Measurements from ENCODE around the gene HIPK4. TPM values are rescaled to one million over a fixed set of nuclear protein-coding genes. Genes with fewer than 3 reads are reported as not detected.
A peak's percentile ranks its signal among the peaks of the same experiment; 100 is the strongest.

HIPK4 gene
- total and polyA plus RNA-seq, 2 of the 4 experiments (the other 2 are of a cell fraction) = 0.12 to 0.18 TPM

- H2BK20ac ChIP-seq (ENCODE audit: low read depth, low read length) = 0 out of 2 replicates have a peak overlapping the region, but pooled peaks have one; percentile 5
- peak overlapping the region; percentile 8 for H2AK9ac ChIP-seq (replicated peaks; ENCODE audit: low read depth, low read length, poor library complexity)
- peaks cover 2% of the 10 kb centered on the region; the same call in 1 of the 2 replicates for H3K4me1 ChIP-seq (ENCODE audit: control insufficient read depth, insufficient read depth, low read length)
- H3K27me3 ChIP-seq (ENCODE audit: control insufficient read depth, insufficient read depth, low read length) = no peaks in the 10 kb centered on the region
- in situ Hi-C loops (cut with MboI; ENCODE audit: low sequenced_read_pairs) (no loop called here), intact Hi-C loops (cut with micrococcal nuclease) (loop anchor here (5.0 to 10.0 kb wide), 2 partner anchors 118 to 224 kb away; no protein-coding TSS in a partner anchor), dilution Hi-C loops (cut with HindIII; ENCODE audit: low sequenced_read_pairs, unreplicated experiment) (no loop called here)
- H4K20me1 ChIP-seq (ENCODE audit: insufficient read depth, low read length) = peaks cover 10% of the 10 kb centered on the region
- no peak overlapping the region for H2BK120ac ChIP-seq (ENCODE audit: low read depth, low read length)
- peak overlapping the region; percentile 5; the same call in 1 of the 2 replicates for H3K27ac ChIP-seq (ENCODE audit: insufficient read depth, low read length)
- peak overlapping the region; percentile 23; the same call in 1 of the 2 replicates for H2AK5ac ChIP-seq (ENCODE audit: low read depth, low read length)
- 0 out of 3 replicates have a peak overlapping the region, but pooled peaks have one; percentile 7 for H2BK15ac ChIP-seq (ENCODE audit: low read depth, low read length)
- WGBS, 2 experiments (ENCODE audit: extremely low coverage in 2 of 2, insufficient read length in 1 of 2) = 85% methylated on average over 9 of the region's 31 CpGs; no CpG with 5 or more reads in 1 of the 2 experiments
- ATAC-seq (ENCODE audit: low read depth) (no peak), DNase-seq (no peak)
- no peak overlapping the region for H3K18ac ChIP-seq (ENCODE audit: low read depth, low read length)
- H3K79me1 ChIP-seq (ENCODE audit: low read depth in 1 of 2, low read length in 2 of 2) = peaks cover 6 to 33% of the 10 kb centered on the region in 2 experiments; a peak in 2 of 4 replicates
- 0 out of 2 replicates have a peak overlapping the region, but pooled peaks have one; percentile 50 for H3K4ac ChIP-seq (ENCODE audit: low read depth, low read length)
- H3K23ac ChIP-seq (ENCODE audit: low read depth, low read length) = peak overlapping the region; percentile 41; the same call in 1 of the 2 replicates
- ChIA-PET POLR2A (ENCODE audit: unreplicated experiment) (no interaction called here), CTCF (interaction anchor here (1.3 kb wide), 1 partner anchor 41 kb away, joined by 4 read pairs; no protein-coding TSS in a partner anchor)
- H4K8ac ChIP-seq (ENCODE audit: low read depth in 2 of 2, low read length in 2 of 2) = no peak overlapping the region; a peak in 1 of 4 replicates
- H4K5ac ChIP-seq (ENCODE audit: low read depth, low read length) = no peak overlapping the region
- H3K36me3 ChIP-seq (ENCODE audit: control insufficient read depth, insufficient read depth, low read length) = peaks cover 12% of the 10 kb centered on the region
- no peaks in the 10 kb centered on the region for H3K9me3 ChIP-seq (ENCODE audit: control insufficient read depth, insufficient read depth, low read length)
- no peak overlapping the region for H3K14ac ChIP-seq (replicated peaks; ENCODE audit: low read depth, low read length)
- H3K4me2 ChIP-seq (ENCODE audit: low read depth, low read length) = no peak overlapping the region
- H2AFZ ChIP-seq (replicated peaks; ENCODE audit: low read length, poor library complexity) = no peak overlapping the region
- no peaks in the 10 kb centered on the region for H3K9me1 ChIP-seq (ENCODE audit: insufficient read depth, low read length)
- H3K9ac ChIP-seq (ENCODE audit: low read depth, low read length) = no peak overlapping the region
- peak overlapping the region; percentile 19 for H2BK5ac ChIP-seq (ENCODE audit: low read depth, low read length, poor library complexity, severe bottlenecking)
- no peak overlapping the region for H3K4me3 ChIP-seq (ENCODE audit: insufficient read depth, low read depth, low read length)
- H3K56ac ChIP-seq (ENCODE audit: extremely low read depth, insufficient read depth, low read length) = no peak overlapping the region
- BruUV-seq (replicated peaks) = no TSS peak
- peak overlapping the region; percentile 23; the same call in 1 of the 2 replicates for H4K91ac ChIP-seq (ENCODE audit: insufficient read depth, low read depth, low read length)
- TF ChIP-seq RCOR1 (IDR thresholded peaks at IDR 0.05; ENCODE audit: insufficient replicate concordance, low read length) (no peak), MXI1 (IDR thresholded peaks at IDR 0.05; ENCODE audit: borderline replicate concordance, low read depth, low read length) (no peak), MAFK (IDR thresholded peaks at IDR 0.05; ENCODE audit: low read depth, low read length) (no peak), ELK1 (IDR thresholded peaks at IDR 0.05; ENCODE audit: borderline replicate concordance, low read depth, low read length) (no peak), FOS (IDR thresholded peaks at IDR 0.05; ENCODE audit: low read depth, low read length) (no peak), NFE2L2 (IDR thresholded peaks at IDR 0.05; ENCODE audit: low read depth, low read length) (no peak), RFX5 (IDR thresholded peaks at IDR 0.05; ENCODE audit: low read depth, low read length) (no peak), POLR2A (IDR thresholded peaks at IDR 0.05; ENCODE audit: low read depth, low read length) (no peak), SMC3 (IDR thresholded peaks at IDR 0.05; ENCODE audit: low read depth, low read length) (no peak), CEBPB (IDR thresholded peaks at IDR 0.05; ENCODE audit: low read depth, low read length) (no peak), CHD1 (IDR thresholded peaks at IDR 0.05; ENCODE audit: low read depth, low read length) (no peak), BHLHE40 (IDR thresholded peaks at IDR 0.05; ENCODE audit: low read depth, low read length) (no peak), RAD21 (IDR thresholded peaks at IDR 0.05; ENCODE audit: low read length) (no peak), CTCF (conservative IDR thresholded peaks at IDR 0.05; ENCODE audit: low read depth, low read length) (no peak), MAZ (IDR thresholded peaks at IDR 0.05; ENCODE audit: borderline replicate concordance, low read depth, low read length) (no peak)
Measured at GRCh38 chr19:40422748-40423566, 33.0 kb upstream of the HIPK4 start.

All from IMR-90 (cell line).